ENCODE measurements around the gene ADGRF5. TPM values are rescaled to one million over a fixed set of nuclear protein-coding genes. Genes with fewer than 3 reads are reported as not detected.
A peak's percentile ranks its signal among the peaks of the same experiment; 100 is the strongest.

The ADGRF5 gene
- total and polyA plus RNA-seq, 2 experiments from 2014 or later = not detected

DNA sequence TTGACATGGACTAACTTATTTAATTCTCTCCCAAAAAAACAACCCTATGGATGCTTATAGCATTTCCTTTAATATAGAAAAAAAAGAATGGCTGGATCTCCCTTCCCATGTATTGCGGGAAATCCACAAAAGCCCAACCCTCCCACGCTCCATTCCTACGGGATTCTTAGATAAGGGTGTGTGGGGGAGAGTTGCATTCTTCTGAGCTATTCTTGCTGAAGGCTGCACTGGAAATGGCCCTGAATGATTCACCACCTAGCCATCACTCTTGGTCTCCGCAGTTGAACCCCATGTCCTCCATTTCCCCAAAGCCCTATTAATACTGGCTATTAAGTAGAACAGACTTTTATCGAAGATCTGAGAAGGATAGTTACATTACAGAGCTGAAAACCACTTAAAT, 41.9 kb upstream of the ADGRF5 start (continued):
- TF ChIP-seq CTCF (conservative IDR thresholded peaks at IDR 0.05; ENCODE audit: low read depth in 2 of 2) (no peak), ZNF331 (CRISPR knock-in tag; IDR thresholded peaks at IDR 0.05; ENCODE audit: low read depth) (no peak), REST (IDR thresholded peaks at IDR 0.05; ENCODE audit: unreplicated experiment) (no peak), JUNB (IDR thresholded peaks at IDR 0.05; ENCODE audit: unreplicated experiment) (no peak)

DNA sequence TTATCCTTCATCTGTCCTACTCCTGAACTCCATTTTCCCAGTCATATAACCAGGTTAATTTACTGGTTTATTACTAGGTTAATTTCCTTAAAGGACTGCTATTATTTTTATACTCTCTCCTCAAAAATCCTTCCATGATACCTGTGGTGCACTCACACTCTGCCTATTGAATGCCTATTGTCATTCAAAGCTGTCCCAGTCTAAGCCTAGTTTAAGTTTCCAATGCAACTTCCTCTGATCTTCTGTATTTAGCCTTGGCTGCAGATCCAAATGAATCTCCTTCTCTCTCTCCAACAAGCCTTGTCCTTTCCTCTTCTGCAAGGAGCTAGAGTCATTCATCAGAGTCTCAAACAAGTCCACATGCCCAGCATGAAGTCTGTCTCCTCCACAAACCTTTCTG, 41.3 kb upstream of the ADGRF5 start:
- Histone ChIP-seq H3K36me3 (ENCODE audit: insufficient read depth) (no peaks in the 10 kb centered on the region), H3K9me2 (ENCODE audit: insufficient read depth) (peaks cover 7% of the 10 kb centered on the region), H3K4me1 (ENCODE audit: insufficient read depth) (peaks cover 8% of the 10 kb centered on the region; the same call in 1 of the 2 replicates), H3K27me3 (ENCODE audit: insufficient read depth) (no peaks in the 10 kb centered on the region), H4K20me1 (replicated peaks; ENCODE audit: insufficient read depth) (no peaks in the 10 kb centered on the region), H2AFZ (no peak overlapping the region), H3F3A (replicated peaks; ENCODE audit: low read depth) (no peaks in the 10 kb centered on the region), H3K4me2 (peak overlapping the region; percentile 18; the same call in 1 of the 2 replicates), H3K79me2 (replicated peaks; ENCODE audit: insufficient read depth) (no peaks in the 10 kb centered on the region), H3K27ac (ENCODE audit: low read depth) (no peak overlapping the region), H3K4me3 (no peak overlapping the region)
- no peaks in the 10 kb centered on the region for H3K9me3 Mint-ChIP-seq
- no peak overlapping the region for H3K27ac Mint-ChIP-seq
- TF ChIP-seq JUNB (IDR thresholded peaks at IDR 0.05; ENCODE audit: unreplicated experiment) = no peak
- peak; percentile 83 for TF ChIP-seq ZNF462 (CRISPR knock-in tag; IDR thresholded peaks at IDR 0.05)
- no peaks in the 10 kb centered on the region for H3K27me3 Mint-ChIP-seq (ENCODE audit: insufficient read depth, low read depth, poor library complexity)
- ATAC-seq = peak; percentile 50
- H3K4me1 Mint-ChIP-seq = no peaks in the 10 kb centered on the region
- DNase-seq (ENCODE audit: low spot score) = no peak
- H3K4me3 Mint-ChIP-seq = no peak overlapping the region
- H3K36me3 Mint-ChIP-seq (ENCODE audit: low read depth) = no peaks in the 10 kb centered on the region

Data from GM23338 (cell line).